ENCODE measurements around the gene DBNDD2.

DNA sequence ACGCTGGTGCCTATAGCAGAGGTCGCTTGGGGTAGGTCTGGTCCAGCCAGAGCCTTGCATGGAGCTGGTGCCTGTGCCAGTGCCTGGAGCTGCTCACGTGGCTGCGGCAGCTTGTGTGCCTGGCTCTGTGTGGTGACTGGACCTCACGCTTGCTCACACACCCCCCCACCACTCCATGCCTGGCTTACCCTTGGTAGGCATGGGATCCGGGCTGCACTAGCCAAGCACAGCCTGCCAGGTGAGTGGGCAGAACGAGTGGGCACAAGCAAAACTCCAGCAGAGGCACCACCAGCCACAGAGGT is 13.0 kb upstream of the DBNDD2 start:
- no peak for TF ChIP-seq EZH2phosphoT487 (IDR thresholded peaks at IDR 0.05; ENCODE audit: unreplicated experiment)
- TF ChIP-seq, protein P1, sequence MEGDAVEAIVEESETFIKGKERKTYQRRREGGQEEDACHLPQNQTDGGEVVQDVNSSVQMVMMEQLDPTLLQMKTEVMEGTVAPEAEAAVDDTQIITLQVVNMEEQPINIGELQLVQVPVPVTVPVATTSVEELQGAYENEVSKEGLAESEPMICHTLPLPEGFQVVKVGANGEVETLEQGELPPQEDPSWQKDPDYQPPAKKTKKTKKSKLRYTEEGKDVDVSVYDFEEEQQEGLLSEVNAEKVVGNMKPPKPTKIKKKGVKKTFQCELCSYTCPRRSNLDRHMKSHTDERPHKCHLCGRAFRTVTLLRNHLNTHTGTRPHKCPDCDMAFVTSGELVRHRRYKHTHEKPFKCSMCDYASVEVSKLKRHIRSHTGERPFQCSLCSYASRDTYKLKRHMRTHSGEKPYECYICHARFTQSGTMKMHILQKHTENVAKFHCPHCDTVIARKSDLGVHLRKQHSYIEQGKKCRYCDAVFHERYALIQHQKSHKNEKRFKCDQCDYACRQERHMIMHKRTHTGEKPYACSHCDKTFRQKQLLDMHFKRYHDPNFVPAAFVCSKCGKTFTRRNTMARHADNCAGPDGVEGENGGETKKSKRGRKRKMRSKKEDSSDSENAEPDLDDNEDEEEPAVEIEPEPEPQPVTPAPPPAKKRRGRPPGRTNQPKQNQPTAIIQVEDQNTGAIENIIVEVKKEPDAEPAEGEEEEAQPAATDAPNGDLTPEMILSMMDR (conservative IDR thresholded peaks at IDR 0.05; ENCODE audit: low read depth in 2 of 2) = no peak
- no peak for TF ChIP-seq POLR2AphosphoS5 (IDR thresholded peaks at IDR 0.05; ENCODE audit: low read depth)
- no peak for TF ChIP-seq EZH2 (IDR thresholded peaks at IDR 0.05; ENCODE audit: low read depth, unreplicated experiment)
- TF ChIP-seq, protein P2, sequence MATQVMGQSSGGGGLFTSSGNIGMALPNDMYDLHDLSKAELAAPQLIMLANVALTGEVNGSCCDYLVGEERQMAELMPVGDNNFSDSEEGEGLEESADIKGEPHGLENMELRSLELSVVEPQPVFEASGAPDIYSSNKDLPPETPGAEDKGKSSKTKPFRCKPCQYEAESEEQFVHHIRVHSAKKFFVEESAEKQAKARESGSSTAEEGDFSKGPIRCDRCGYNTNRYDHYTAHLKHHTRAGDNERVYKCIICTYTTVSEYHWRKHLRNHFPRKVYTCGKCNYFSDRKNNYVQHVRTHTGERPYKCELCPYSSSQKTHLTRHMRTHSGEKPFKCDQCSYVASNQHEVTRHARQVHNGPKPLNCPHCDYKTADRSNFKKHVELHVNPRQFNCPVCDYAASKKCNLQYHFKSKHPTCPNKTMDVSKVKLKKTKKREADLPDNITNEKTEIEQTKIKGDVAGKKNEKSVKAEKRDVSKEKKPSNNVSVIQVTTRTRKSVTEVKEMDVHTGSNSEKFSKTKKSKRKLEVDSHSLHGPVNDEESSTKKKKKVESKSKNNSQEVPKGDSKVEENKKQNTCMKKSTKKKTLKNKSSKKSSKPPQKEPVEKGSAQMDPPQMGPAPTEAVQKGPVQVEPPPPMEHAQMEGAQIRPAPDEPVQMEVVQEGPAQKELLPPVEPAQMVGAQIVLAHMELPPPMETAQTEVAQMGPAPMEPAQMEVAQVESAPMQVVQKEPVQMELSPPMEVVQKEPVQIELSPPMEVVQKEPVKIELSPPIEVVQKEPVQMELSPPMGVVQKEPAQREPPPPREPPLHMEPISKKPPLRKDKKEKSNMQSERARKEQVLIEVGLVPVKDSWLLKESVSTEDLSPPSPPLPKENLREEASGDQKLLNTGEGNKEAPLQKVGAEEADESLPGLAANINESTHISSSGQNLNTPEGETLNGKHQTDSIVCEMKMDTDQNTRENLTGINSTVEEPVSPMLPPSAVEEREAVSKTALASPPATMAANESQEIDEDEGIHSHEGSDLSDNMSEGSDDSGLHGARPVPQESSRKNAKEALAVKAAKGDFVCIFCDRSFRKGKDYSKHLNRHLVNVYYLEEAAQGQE (IDR thresholded peaks at IDR 0.05; ENCODE audit: unreplicated experiment) = no peak
- no peak for TF ChIP-seq STAT1 (IDR thresholded peaks at IDR 0.05; ENCODE audit: unreplicated experiment)
- TF ChIP-seq CREB1 (CRISPR knock-in tag; IDR thresholded peaks at IDR 0.05; ENCODE audit: low read depth) = no peak
- TF ChIP-seq ZNF331 (CRISPR knock-in tag; IDR thresholded peaks at IDR 0.05; ENCODE audit: low read depth) = no peak
- TF ChIP-seq ZNF114 (CRISPR knock-in tag; IDR thresholded peaks at IDR 0.05) = no peak

All from GM23338 (cell line).